HPDE6-E6E7 (cell line): ENCODE data around the gene RAPGEF5.
"Not testable (repeated sequence)": the region's sequence is repeated elsewhere in the genome, so short reads cannot be mapped to it uniquely, and the experiment has no call there.

Experiments used
- DNase-seq: peaks from one replicate; pipeline ENCODE4 v3.0.0; 2011; ENCODE audit warnings: missing footprints; ENCODE audit errors: extremely low spot score

Gene RAPGEF5

GRCh38 chr7:22121702-22122474 is 235.1 kb downstream of the RAPGEF5 start:
- no peak for DNase-seq

- no peak for DNase-seq
Observed at GRCh38 chr7:22120391-22121053, 236.4 kb downstream of the RAPGEF5 start.

- DNase-seq = no peak
Observed at GRCh38 chr7:22117222-22117621, 239.7 kb downstream of the RAPGEF5 start.

- no peak for DNase-seq
Observed at GRCh38 chr7:22116451-22117030, 240.4 kb downstream of the RAPGEF5 start.

- no peak for DNase-seq
Observed at GRCh38 chr7:22115689-22116088, 241.3 kb downstream of the RAPGEF5 start.

- DNase-seq = no peak
Observed at GRCh38 chr7:22114440-22114981, 242.4 kb downstream of the RAPGEF5 start.

- DNase-seq = no peak
Observed at GRCh38 chr7:22113041-22113440, 243.9 kb downstream of the RAPGEF5 start.

GRCh38 chr7:22111661-22112060 is 245.3 kb downstream of the RAPGEF5 start:
- no peak for DNase-seq

- DNase-seq = no peak
Observed at GRCh38 chr7:22110881-22111280, 246.1 kb downstream of the RAPGEF5 start.

GRCh38 chr7:22110227-22110839 is 246.6 kb downstream of the RAPGEF5 start:
- DNase-seq = peak; percentile 62

- no peak for DNase-seq
Observed at GRCh38 chr7:22109761-22110160, 247.2 kb downstream of the RAPGEF5 start.

GRCh38 chr7:22108151-22108845 is 248.7 kb downstream of the RAPGEF5 start:
- DNase-seq = no peak

GRCh38 chr7:22105550-22105949 is 251.4 kb downstream of the RAPGEF5 start:
- no peak for DNase-seq

GRCh38 chr7:22094413-22095342 is 262.3 kb downstream of the RAPGEF5 start:
- no peak for DNase-seq

- DNase-seq = no peak
Observed at GRCh38 chr7:22093936-22094335, 263.0 kb downstream of the RAPGEF5 start.

- DNase-seq = no peak
Observed at GRCh38 chr7:22093001-22093400, 264.0 kb downstream of the RAPGEF5 start.

- DNase-seq = not testable (repeated sequence)
Observed at GRCh38 chr7:22090958-22091525, 265.9 kb downstream of the RAPGEF5 start.

GRCh38 chr7:22090512-22090911 is 266.4 kb downstream of the RAPGEF5 start:
- DNase-seq = no peak

- DNase-seq = no peak
Observed at GRCh38 chr7:22090107-22090506, 266.8 kb downstream of the RAPGEF5 start.

GRCh38 chr7:22088827-22089226 is 268.1 kb downstream of the RAPGEF5 start:
- DNase-seq = no peak
